Kidney epithelial cell (primary cell): ENCODE results near the gene IDH3B. TPM values are rescaled to one million over a fixed set of nuclear protein-coding genes. Genes with fewer than 3 reads are reported as not detected.

Source experiments
- DNase-seq: peaks from one replicate; pipeline ENCODE4 v3.0.0-alpha.2; 2010; ENCODE audit warnings: low read depth
- H3K27me3 ChIP-seq: 2 replicates; pipeline ENCODE4 v1.6.0; 2011; ENCODE audit warnings: low read length; ENCODE audit not compliant: control insufficient read depth, insufficient read depth
- H3K36me3 ChIP-seq: 2 replicates; pipeline ENCODE4 v1.5.1; 2011; ENCODE audit warnings: low read length; ENCODE audit not compliant: control insufficient read depth, insufficient read depth
- H3K4me3 ChIP-seq: 2 replicates; pipeline ENCODE4 v1.5.1; 2011; ENCODE audit warnings: low read depth, mild to moderate bottlenecking, control low read depth, low read length
- CTCF ChIP-seq: IDR thresholded peaks from 2 replicates; pipeline ENCODE4 v1.5.1; 2011; ENCODE audit warnings: mild to moderate bottlenecking, moderate library complexity, low read length, control low read depth, inconsistent platforms; ENCODE audit not compliant: insufficient read depth, poor library complexity, severe bottlenecking
- total RNA-seq: library from RNA; depleted of rRNA; stranded (reverse); fragments of >200 nt; gene quantifications from 2 replicates; pipeline ENCODE4 v1.2.3, GENCODE V29; 2015

The IDH3B gene
- total RNA-seq, 1 donor from 2014 or later = 118 TPM

- H3K36me3 ChIP-seq = no peaks in the 10 kb centered on the region
- DNase-seq = no peak
- no peaks in the 10 kb centered on the region for H3K27me3 ChIP-seq
- no peak overlapping the region for H3K4me3 ChIP-seq
- no peak for TF ChIP-seq CTCF
Measured at GRCh38 chr20:2625062-2625461, 39.0 kb downstream of the IDH3B start.

GRCh38 chr20:2624190-2624589, 39.8 kb downstream of the IDH3B start:
- no peak for DNase-seq
- Histone ChIP-seq H3K27me3 (no peaks in the 10 kb centered on the region), H3K36me3 (no peaks in the 10 kb centered on the region), H3K4me3 (no peak overlapping the region)
- no peak for TF ChIP-seq CTCF

GRCh38 chr20:2619961-2620595, 43.9 kb downstream of the IDH3B start:
- TF ChIP-seq CTCF = no peak
- no peaks in the 10 kb centered on the region for H3K36me3 ChIP-seq
- H3K27me3 ChIP-seq = no peaks in the 10 kb centered on the region
- no peak overlapping the region for H3K4me3 ChIP-seq
- peak; percentile 12 for DNase-seq

- Histone ChIP-seq H3K36me3 (no peaks in the 10 kb centered on the region), H3K4me3 (no peak overlapping the region), H3K27me3 (no peaks in the 10 kb centered on the region)
- no peak for DNase-seq
- no peak for TF ChIP-seq CTCF
Measured at GRCh38 chr20:2619337-2619736, 44.7 kb downstream of the IDH3B start.

GRCh38 chr20:2618815-2619214, 45.2 kb downstream of the IDH3B start:
- H3K4me3 ChIP-seq = no peak overlapping the region
- no peaks in the 10 kb centered on the region for H3K27me3 ChIP-seq
- DNase-seq = no peak
- no peak for TF ChIP-seq CTCF
- H3K36me3 ChIP-seq = no peaks in the 10 kb centered on the region

GRCh38 chr20:2617099-2617714, 46.8 kb downstream of the IDH3B start:
- Histone ChIP-seq H3K36me3 (no peaks in the 10 kb centered on the region), H3K27me3 (no peaks in the 10 kb centered on the region), H3K4me3 (no peak overlapping the region)
- no peak for DNase-seq
- TF ChIP-seq CTCF = no peak
